Measurements from ENCODE around the gene ASB1. TPM values are rescaled to one million over a fixed set of nuclear protein-coding genes. Genes with fewer than 3 reads are reported as not detected.

Gene ASB1
- total and polyA plus RNA-seq, 2 of the 13 experiments (the other 11 are each of a cell fraction or from before 2014, with no cell fraction given), result 48.6 to 49.2 TPM

DNA sequence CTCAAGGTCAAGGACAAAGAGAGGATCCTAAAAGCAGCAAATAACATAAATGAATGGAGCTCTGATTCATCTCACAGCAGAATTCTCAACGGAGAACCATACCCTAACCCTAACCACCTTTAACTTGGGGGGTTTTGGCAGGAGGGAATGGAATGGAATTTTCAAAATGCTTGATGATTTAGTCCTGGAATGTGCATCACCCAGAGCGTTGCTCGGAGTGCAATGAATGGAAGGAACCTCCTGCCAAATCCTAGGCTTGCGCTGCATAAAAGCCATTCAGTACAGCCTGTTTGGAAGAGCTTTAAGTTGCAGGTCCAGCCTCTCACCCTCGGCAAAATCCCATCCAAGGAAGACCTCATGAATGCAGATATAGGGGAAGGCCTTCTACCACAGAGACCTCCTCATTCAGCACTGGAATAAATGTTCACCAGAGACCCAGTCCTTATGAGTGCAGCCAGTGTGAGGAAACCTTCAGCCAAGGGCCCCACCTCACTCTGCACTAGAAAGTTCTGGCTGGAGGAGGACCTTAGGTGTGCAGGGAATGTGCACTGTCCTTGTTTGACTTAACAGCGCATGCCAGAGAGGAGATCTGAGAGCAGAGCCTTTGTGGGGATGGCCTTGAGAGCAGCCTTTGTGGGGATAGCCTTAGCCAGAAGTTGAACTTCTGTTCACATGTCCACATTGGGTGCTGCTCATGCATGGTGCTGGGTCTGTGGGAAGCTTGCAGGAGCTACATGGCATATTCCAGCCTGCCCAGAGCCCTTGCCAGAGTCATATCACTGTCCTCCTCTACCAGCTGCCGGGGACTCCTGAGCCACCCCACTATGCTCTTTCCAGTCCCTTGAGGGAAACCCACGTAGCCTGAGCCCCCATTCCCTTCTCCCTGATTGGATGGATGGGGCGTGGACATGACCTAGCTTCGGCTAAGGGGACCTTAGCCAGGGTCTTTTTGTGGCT lies 30.5 kb downstream of the ASB1 start (continued):
- TF ChIP-seq XRCC5 (optimal IDR thresholded peaks at IDR 0.05; ENCODE audit: low read length) (no peak), ZNF570 (CRISPR knock-in tag; IDR thresholded peaks at IDR 0.05; ENCODE audit: borderline replicate concordance) (no peak), ZNF766 (CRISPR knock-in tag; IDR thresholded peaks at IDR 0.05; ENCODE audit: borderline replicate concordance) (no peak), KLF13 (CRISPR knock-in tag; IDR thresholded peaks at IDR 0.05) (0 out of 2 replicates have a peak, but pooled peaks have one; percentile 41), CEBPG (CRISPR knock-in tag; IDR thresholded peaks at IDR 0.05) (peak; percentile 66), NFE2L2 (IDR thresholded peaks at IDR 0.05; ENCODE audit: low read length) (no peak), CENPX (CRISPR knock-in tag; IDR thresholded peaks at IDR 0.05) (no peak), TFDP1 (CRISPR knock-in tag; IDR thresholded peaks at IDR 0.05; ENCODE audit: borderline replicate concordance) (peak; percentile 80; the same call in 1 of the 2 replicates), MAZ (IDR thresholded peaks at IDR 0.05; ENCODE audit: borderline replicate concordance, low read depth, low read length) (no peak), MAZ (CRISPR knock-in tag; IDR thresholded peaks at IDR 0.05; ENCODE audit: low read depth) (peak; percentile 31; the same call in 1 of the 2 replicates), ZNF225 (CRISPR knock-in tag; IDR thresholded peaks at IDR 0.05) (no peak), ZMYM2 (CRISPR knock-in tag; IDR thresholded peaks at IDR 0.05) (no peak), NR2C2 (CRISPR knock-in tag; IDR thresholded peaks at IDR 0.05; ENCODE audit: borderline replicate concordance) (no peak; the same call in 1 of the 2 replicates), GTF2F1 (IDR thresholded peaks at IDR 0.05; ENCODE audit: low read length) (no peak), ZNF124 (CRISPR knock-in tag; IDR thresholded peaks at IDR 0.05) (peak; percentile 41; the same call in 1 of the 2 replicates), ZNF235 (CRISPR knock-in tag; IDR thresholded peaks at IDR 0.05; ENCODE audit: borderline replicate concordance) (no peak), ERF (CRISPR knock-in tag; IDR thresholded peaks at IDR 0.05) (peak; percentile 51), SKI (IDR thresholded peaks at IDR 0.05; ENCODE audit: partially characterized antibody) (peak; percentile 32), ZNF331 (CRISPR knock-in tag; IDR thresholded peaks at IDR 0.05) (peak; percentile 88), NKX3-1 (CRISPR knock-in tag; IDR thresholded peaks at IDR 0.05) (no peak), RELA (CRISPR knock-in tag; IDR thresholded peaks at IDR 0.05) (no peak), ARNTL (CRISPR knock-in tag; IDR thresholded peaks at IDR 0.05) (no peak; the same call in 1 of the 2 replicates), ZNF644 (CRISPR knock-in tag; IDR thresholded peaks at IDR 0.05; ENCODE audit: low read depth) (peak; percentile 91)
- TF ChIP-seq, protein P1, sequence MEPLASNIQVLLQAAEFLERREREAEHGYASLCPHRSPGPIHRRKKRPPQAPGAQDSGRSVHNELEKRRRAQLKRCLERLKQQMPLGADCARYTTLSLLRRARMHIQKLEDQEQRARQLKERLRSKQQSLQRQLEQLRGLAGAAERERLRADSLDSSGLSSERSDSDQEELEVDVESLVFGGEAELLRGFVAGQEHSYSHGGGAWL (CRISPR knock-in tag; IDR thresholded peaks at IDR 0.05), result peak; percentile 56; the same call in 1 of the 2 replicates
- TF ChIP-seq, protein P2, sequence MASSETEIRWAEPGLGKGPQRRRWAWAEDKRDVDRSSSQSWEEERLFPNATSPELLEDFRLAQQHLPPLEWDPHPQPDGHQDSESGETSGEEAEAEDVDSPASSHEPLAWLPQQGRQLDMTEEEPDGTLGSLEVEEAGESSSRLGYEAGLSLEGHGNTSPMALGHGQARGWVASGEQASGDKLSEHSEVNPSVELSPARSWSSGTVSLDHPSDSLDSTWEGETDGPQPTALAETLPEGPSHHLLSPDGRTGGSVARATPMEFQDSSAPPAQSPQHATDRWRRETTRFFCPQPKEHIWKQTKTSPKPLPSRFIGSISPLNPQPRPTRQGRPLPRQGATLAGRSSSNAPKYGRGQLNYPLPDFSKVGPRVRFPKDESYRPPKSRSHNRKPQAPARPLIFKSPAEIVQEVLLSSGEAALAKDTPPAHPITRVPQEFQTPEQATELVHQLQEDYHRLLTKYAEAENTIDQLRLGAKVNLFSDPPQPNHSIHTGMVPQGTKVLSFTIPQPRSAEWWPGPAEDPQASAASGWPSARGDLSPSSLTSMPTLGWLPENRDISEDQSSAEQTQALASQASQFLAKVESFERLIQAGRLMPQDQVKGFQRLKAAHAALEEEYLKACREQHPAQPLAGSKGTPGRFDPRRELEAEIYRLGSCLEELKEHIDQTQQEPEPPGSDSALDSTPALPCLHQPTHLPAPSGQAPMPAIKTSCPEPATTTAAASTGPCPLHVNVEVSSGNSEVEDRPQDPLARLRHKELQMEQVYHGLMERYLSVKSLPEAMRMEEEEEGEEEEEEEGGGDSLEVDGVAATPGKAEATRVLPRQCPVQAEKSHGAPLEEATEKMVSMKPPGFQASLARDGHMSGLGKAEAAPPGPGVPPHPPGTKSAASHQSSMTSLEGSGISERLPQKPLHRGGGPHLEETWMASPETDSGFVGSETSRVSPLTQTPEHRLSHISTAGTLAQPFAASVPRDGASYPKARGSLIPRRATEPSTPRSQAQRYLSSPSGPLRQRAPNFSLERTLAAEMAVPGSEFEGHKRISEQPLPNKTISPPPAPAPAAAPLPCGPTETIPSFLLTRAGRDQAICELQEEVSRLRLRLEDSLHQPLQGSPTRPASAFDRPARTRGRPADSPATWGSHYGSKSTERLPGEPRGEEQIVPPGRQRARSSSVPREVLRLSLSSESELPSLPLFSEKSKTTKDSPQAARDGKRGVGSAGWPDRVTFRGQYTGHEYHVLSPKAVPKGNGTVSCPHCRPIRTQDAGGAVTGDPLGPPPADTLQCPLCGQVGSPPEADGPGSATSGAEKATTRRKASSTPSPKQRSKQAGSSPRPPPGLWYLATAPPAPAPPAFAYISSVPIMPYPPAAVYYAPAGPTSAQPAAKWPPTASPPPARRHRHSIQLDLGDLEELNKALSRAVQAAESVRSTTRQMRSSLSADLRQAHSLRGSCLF (CRISPR knock-in tag; IDR thresholded peaks at IDR 0.05; ENCODE audit: borderline replicate concordance), result no peak

All from HepG2 (cell line).